Right lobe of liver (tissue), 6 donors: ENCODE measurements around the gene WFIKKN2. TPM values are rescaled to one million over a fixed set of nuclear protein-coding genes. Genes with fewer than 3 reads are reported as not detected.

Source experiments
- ATAC-seq, 4 donors: fragments of 200-7000 bp; cut with Tn5 transposase; one replicate each; pipeline ENCODE4 v1.9.1; 2020; ENCODE audit warnings: mild to moderate bottlenecking in 4 of 4, moderate library complexity in 4 of 4
- DNase-seq, 3 donors: peaks; one replicate each; pipeline ENCODE4 v3.0.0-alpha.2; 2020
- H3K27ac ChIP-seq, 3 donors: fragments of 200-600 bp; one replicate each; pipeline ENCODE4 v1.8.0; 2022
- H3K27me3 ChIP-seq, 2 donors: fragments of 200-600 bp; one replicate each; pipeline ENCODE4 v1.8.0; 2022
- H3K36me3 ChIP-seq, 4 donors: fragments of 200-600 bp; sonication (generic) in 1 of 4; one replicate each; pipeline versions ENCODE4 v1.5.1 to v1.8.0; 2017 to 2022; ENCODE audit warnings: control low read depth in 1 of 4
- H3K4me1 ChIP-seq, 4 donors: fragments of 200-600 bp; sonication (generic) in 1 of 4; one replicate each; pipeline versions ENCODE4 v1.5.1 to v1.8.0; 2017 to 2022; ENCODE audit warnings: control low read depth in 1 of 4
- H3K4me3 ChIP-seq, 3 donors: fragments of 200-600 bp; one replicate each; pipeline ENCODE4 v1.8.0; 2022
- H3K9me3 ChIP-seq, 4 donors: fragments of 200-600 bp; sonication (generic) in 1 of 4; one replicate each; pipeline versions ENCODE4 v1.5.1 to v1.8.0; 2017 to 2022; ENCODE audit warnings: control low read depth in 1 of 4
- POLR2A ChIP-seq: fragments of 450-650 bp; IDR thresholded peaks from one replicate; pipeline ENCODE4 v1.6.1; 2017; ENCODE audit warnings: antibody characterized with exemption, mild to moderate bottlenecking
- WGBS: methylation state at CpG from one replicate; pipeline ENCODE4 v1.1.6; 2018; ENCODE audit warnings: low coverage, low lambda C conversion rate; ENCODE audit not compliant: insufficient coverage; ENCODE audit errors: missing lambda C conversion rate; 5-methylcytosine and 5-hydroxymethylcytosine counted together
- intact Hi-C, 2 donors: fragments of 100-400 bp; cut with DNase I; formaldehyde crosslinking; loops; one replicate each; pipeline versions ENCODE4 v1.11.2 to v1.14.1; 2022
- total RNA-seq, 6 experiments: library from RNA; depleted of rRNA in 2 of 6; stranded (reverse); fragments of >200 nt in 2 of 6; fragmentation: NEBNext Ultra II Directional in 3 of 6; extraction: Animal tissue kit (Norgen Biotek cat#: 25700) in 3 of 6; gene quantifications; one replicate each; pipeline versions ENCODE4 v1.1.0 to v1.2.4, GENCODE V29; 2016 to 2023
- TF ChIP-seq, protein P1 (sequence below), 4 donors: fragments of 200-600 bp in 3 of 4; fragments of 450-650 bp in 1 of 4; IDR thresholded peaks; one replicate each; pipeline versions ENCODE4 v1.5.1 to v1.8.0; 2016 to 2022; ENCODE audit warnings: antibody characterized with exemption in 4 of 4, mild to moderate bottlenecking in 2 of 4
- donor health status: DM: no; HTN: yes; CAD: no.
- donor health status: DM: no; HTN: no; CAD: no.
- donor health status: DM: no; HTN: no; CAD: no.
- donor health status: DM: no; HTN: yes; CAD: no.
- donor health status: DM: no; HTN: yes; CAD: no.

WFIKKN2 gene
- total RNA-seq, 6 experiments from 2014 or later: not detected

- DNase-seq: no peak
- intact Hi-C loops: no loop called here
- Histone ChIP-seq H3K4me3 (no peak overlapping the region), H3K36me3 (no peaks in the 10 kb centered on the region), H3K27ac (no peak overlapping the region), H3K27me3 (no peaks in the 10 kb centered on the region), H3K4me1 (no peaks in the 10 kb centered on the region), H3K9me3 (no peaks in the 10 kb centered on the region)
- WGBS: 86% methylated on average over 4 of the region's 7 CpGs
- no peak for ATAC-seq
- TF ChIP-seq, protein P1, sequence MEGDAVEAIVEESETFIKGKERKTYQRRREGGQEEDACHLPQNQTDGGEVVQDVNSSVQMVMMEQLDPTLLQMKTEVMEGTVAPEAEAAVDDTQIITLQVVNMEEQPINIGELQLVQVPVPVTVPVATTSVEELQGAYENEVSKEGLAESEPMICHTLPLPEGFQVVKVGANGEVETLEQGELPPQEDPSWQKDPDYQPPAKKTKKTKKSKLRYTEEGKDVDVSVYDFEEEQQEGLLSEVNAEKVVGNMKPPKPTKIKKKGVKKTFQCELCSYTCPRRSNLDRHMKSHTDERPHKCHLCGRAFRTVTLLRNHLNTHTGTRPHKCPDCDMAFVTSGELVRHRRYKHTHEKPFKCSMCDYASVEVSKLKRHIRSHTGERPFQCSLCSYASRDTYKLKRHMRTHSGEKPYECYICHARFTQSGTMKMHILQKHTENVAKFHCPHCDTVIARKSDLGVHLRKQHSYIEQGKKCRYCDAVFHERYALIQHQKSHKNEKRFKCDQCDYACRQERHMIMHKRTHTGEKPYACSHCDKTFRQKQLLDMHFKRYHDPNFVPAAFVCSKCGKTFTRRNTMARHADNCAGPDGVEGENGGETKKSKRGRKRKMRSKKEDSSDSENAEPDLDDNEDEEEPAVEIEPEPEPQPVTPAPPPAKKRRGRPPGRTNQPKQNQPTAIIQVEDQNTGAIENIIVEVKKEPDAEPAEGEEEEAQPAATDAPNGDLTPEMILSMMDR (IDR thresholded peaks at IDR 0.05): no peak
- no peak for TF ChIP-seq POLR2A
Observed at GRCh38 chr17:50792132-50792531, 43.3 kb upstream of the WFIKKN2 start.

GRCh38 chr17:50793007-50793406, 42.4 kb upstream of the WFIKKN2 start:
- Histone ChIP-seq H3K4me3 (no peak overlapping the region), H3K4me1 (no peaks in the 10 kb centered on the region), H3K27me3 (no peaks in the 10 kb centered on the region), H3K36me3 (no peaks in the 10 kb centered on the region), H3K27ac (no peak overlapping the region), H3K9me3 (no peaks in the 10 kb centered on the region)
- ATAC-seq (no peak), DNase-seq (no peak)
- intact Hi-C loops: no loop called here
- WGBS: 86% methylated on average over 4 of the region's 8 CpGs
- no peak for TF ChIP-seq POLR2A
- TF ChIP-seq, protein P1 (IDR thresholded peaks at IDR 0.05): no peak

GRCh38 chr17:50794361-50794760, 41.0 kb upstream of the WFIKKN2 start:
- Histone ChIP-seq H3K4me1 (no peaks in the 10 kb centered on the region), H3K36me3 (no peaks in the 10 kb centered on the region), H3K4me3 (no peak overlapping the region), H3K27me3 (no peaks in the 10 kb centered on the region), H3K27ac (no peak overlapping the region), H3K9me3 (no peaks in the 10 kb centered on the region)
- 93% methylated on average over 5 of the region's 6 CpGs for WGBS
- intact Hi-C loops: no loop called here
- no peak for DNase-seq
- no peak for ATAC-seq
- TF ChIP-seq POLR2A: no peak
- TF ChIP-seq, protein P1 (IDR thresholded peaks at IDR 0.05): no peak

DNA sequence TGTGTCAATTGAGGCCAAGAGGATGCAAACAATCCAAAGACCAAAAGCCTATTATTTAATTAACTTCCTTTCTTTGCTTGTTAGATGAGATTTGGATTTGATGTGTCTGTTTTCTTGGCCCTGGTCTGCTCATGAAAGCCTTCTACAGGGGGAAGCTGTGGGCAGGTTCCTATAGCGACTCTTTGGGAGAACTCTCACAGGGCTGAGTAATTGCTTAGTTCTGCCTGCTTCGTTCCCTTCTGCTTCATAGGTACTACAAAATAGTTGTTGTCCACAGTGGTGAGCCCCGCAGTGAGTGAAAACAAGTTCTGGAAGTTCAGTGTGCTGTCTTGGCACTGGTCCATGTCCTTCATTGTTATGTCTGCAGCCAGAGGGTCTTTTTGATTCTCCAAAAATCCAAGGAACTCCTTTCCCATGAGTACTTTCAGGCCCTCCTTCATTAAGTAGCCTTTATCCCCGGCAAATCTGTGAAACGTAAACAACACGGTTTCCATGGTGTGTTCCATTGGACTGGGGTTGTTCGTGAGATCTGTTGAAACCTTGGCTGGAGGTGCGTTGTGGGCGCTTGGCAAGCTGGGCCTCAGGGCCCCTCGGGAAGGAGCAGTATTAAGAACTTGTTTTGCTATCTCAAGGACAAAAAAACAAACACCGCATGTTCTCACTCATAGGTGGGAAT, 38.1 kb upstream of the WFIKKN2 start:
- Histone ChIP-seq H3K4me1 (peaks cover 0 to 5% (median 1%) of the 10 kb centered on the region in 4 donors), H3K4me3 (no peak overlapping the region), H3K27ac (no peak overlapping the region), H3K36me3 (no peaks in the 10 kb centered on the region), H3K9me3 (no peaks in the 10 kb centered on the region), H3K27me3 (no peaks in the 10 kb centered on the region)
- intact Hi-C loops: no loop called here
- DNase-seq: no peak
- no peak for TF ChIP-seq POLR2A
- TF ChIP-seq, protein P1 (IDR thresholded peaks at IDR 0.05): no peak
- ATAC-seq: no peak
- WGBS: 77% methylated on average over 11 of the region's 11 CpGs
